Measurements from ENCODE around the gene ARHGAP40. TPM values are rescaled to one million over a fixed set of nuclear protein-coding genes. Genes with fewer than 3 reads are reported as not detected.

ARHGAP40 gene
- total RNA-seq, 2 experiments from 2014 or later, result not detected

DNA sequence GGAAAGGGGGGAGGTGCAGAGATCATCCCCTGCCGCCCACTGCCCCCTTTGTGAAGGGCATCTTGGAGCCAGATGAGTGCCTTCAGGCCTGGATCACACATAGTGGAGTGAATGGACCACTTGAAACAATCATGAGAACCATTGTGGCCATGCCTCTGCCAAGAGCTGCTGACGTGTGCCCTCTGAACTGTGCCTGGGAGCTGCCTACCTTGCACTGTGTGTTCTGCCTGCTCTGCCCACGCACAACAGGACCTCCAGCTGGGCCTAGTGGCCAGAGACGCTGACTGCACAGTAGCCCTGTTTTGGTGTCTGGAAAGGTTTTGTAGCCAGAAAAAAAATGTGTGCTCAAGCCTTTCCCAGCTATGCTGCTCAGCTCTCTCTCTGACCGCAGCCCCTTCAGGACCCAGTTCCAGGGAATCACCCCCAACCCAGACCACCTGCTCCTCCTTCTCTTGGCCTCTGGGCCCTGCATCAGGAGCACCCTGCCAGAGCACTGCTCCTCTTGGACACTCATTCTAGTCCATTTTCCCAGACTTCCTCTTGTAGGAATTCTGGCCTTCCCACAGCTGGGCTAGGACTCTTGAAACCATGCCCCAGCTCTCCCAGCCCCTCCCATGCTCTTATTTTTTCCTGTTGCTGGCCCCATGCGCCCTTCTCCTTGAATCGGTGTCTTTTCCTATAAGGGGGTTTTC, 22.2 kb upstream of the ARHGAP40 start:
- no peaks in the 10 kb centered on the region for H3K27me3 Mint-ChIP-seq (ENCODE audit: low read depth)
- peaks cover 2% of the 10 kb centered on the region for H3K36me3 Mint-ChIP-seq (ENCODE audit: low read depth)
- no peak overlapping the region for H3K4me3 Mint-ChIP-seq
- no peak overlapping the region for H3K27ac Mint-ChIP-seq
- CTCF ChIA-PET, result no interaction called here
- no peak for DNase-seq
- no peaks in the 10 kb centered on the region for H3K9me3 Mint-ChIP-seq
- no peaks in the 10 kb centered on the region for H3K4me1 Mint-ChIP-seq (ENCODE audit: low read depth)
- intact Hi-C loops (cut with micrococcal nuclease), result no loop called here

DNA sequence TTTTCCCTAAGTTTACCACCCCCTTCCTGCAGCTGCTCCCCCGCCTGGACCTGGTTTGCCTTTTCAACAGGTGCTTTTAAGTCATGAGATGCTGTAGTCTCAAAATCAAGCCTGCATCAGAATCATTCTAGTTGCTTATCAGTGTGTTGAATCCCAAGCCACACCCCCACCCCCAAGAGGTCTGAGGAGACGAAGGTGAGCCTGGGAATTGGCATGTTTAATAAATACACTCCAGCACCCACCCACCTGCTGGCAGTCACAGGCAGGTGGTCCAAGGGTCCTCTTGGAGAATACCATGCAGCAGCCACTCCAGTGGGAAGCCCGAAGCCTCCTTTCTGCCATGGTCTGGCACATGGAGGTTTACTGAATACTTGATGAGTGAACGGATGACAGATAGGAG, 21.7 kb upstream of the ARHGAP40 start:
- Mint-ChIP-seq H3K36me3 (ENCODE audit: low read depth) (no peaks in the 10 kb centered on the region), H3K4me1 (ENCODE audit: low read depth) (no peaks in the 10 kb centered on the region), H3K9me3 (no peaks in the 10 kb centered on the region), H3K27ac (no peak overlapping the region), H3K4me3 (no peak overlapping the region), H3K27me3 (ENCODE audit: low read depth) (no peaks in the 10 kb centered on the region)
- intact Hi-C loops (cut with micrococcal nuclease), result no loop called here
- CTCF ChIA-PET, result no interaction called here
- DNase-seq, result no peak

- Mint-ChIP-seq H3K36me3 (ENCODE audit: low read depth) (no peaks in the 10 kb centered on the region), H3K27me3 (ENCODE audit: low read depth) (no peaks in the 10 kb centered on the region), H3K4me1 (ENCODE audit: low read depth) (no peaks in the 10 kb centered on the region), H3K9me3 (no peaks in the 10 kb centered on the region), H3K4me3 (no peak within 1 kb of the TSS), H3K27ac (no peak within 1 kb of the TSS)
- intact Hi-C loops (cut with micrococcal nuclease), result no loop called here
- DNase-seq, result no peak
- CTCF ChIA-PET, result interaction anchor here (1.1 kb wide), 1 partner anchor 18 kb away, joined by 3 read pairs; no protein-coding TSS in a partner anchor
Measured at GRCh38 chr20:38581013-38581412, 20.6 kb upstream of the ARHGAP40 start, which contains the start of gene ADIG. ADIG (plus strand) TSS chr20:38581197; CDS start chr20:38581251, 54 bp downstream.

DNA sequence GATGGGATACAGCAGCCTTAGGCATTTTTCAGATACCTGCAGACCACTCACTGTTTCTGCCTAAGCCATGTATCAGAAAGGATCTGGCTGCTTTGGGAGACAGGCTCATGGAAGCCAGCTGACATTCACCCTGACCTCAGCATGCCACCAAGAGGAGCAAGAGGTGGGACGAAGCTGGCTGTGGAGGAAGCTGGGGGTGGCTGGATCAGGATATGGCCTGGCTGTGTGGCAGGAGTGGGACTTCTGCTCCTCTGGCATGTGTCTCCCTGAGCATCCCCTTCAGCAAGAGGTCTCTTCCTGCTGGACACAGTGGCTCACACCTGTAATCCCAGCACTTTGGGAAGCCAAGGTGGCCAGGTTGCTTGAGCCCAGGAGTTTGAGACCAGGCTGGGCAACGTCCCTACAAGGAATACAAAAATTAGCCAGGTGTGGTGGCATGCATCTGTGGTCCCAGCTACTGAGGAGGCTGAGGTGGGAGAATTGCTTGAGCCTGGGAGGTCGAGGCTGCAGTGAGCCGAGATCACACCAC, 19.7 kb upstream of the ARHGAP40 start:
- intact Hi-C loops (cut with micrococcal nuclease), result no loop called here
- H3K4me1 Mint-ChIP-seq (ENCODE audit: low read depth), result no peaks in the 10 kb centered on the region
- no peaks in the 10 kb centered on the region for H3K9me3 Mint-ChIP-seq
- no peak overlapping the region for H3K4me3 Mint-ChIP-seq
- DNase-seq, result no peak
- H3K36me3 Mint-ChIP-seq (ENCODE audit: low read depth), result no peaks in the 10 kb centered on the region
- no peak overlapping the region for H3K27ac Mint-ChIP-seq
- CTCF ChIA-PET, result interaction anchor here (1.1 kb wide), 1 partner anchor 18 kb away, joined by 3 read pairs; no protein-coding TSS in a partner anchor
- no peaks in the 10 kb centered on the region for H3K27me3 Mint-ChIP-seq (ENCODE audit: low read depth)

- intact Hi-C loops (cut with micrococcal nuclease), result no loop called here
Measured at GRCh38 chr20:38583306-38583705, 18.3 kb upstream of the ARHGAP40 start.

DNA sequence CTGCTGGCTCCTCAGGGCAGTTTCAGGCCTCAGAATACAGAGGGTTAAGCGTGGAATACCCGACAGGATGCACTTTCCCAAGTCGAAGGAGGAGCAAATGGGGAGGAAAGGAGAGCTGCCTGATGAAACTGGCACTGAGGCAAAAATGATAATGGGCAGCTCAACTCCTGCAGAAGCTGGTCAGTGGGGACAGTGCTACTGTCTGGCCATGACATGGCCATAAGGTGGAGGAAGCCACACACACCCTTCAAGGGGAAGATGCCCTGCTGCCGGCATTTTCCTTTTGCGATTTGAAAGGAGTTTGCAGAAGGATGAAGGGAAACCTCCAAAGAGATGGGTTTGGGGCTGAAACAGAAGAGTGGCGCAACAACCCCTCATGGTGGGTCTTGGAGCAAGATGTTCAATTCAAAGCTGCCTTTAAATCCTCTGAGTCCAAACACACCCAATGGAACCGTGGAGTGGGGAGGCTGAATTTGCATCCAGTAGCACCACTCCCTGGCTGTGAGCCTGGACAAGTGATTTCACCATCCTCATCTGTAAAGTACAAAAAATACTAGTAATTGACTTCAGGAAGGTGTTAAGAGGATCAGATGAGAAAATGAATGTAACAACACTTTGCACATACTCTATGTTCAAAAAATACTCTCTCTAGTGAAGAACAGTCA, 17.4 kb upstream of the ARHGAP40 start:
- Mint-ChIP-seq H3K36me3 (ENCODE audit: low read depth) (no peaks in the 10 kb centered on the region), H3K4me1 (ENCODE audit: low read depth) (no peaks in the 10 kb centered on the region), H3K27ac (no peak overlapping the region), H3K4me3 (no peak overlapping the region), H3K9me3 (no peaks in the 10 kb centered on the region), H3K27me3 (ENCODE audit: low read depth) (no peaks in the 10 kb centered on the region)
- CTCF ChIA-PET, result no interaction called here
- no peak for DNase-seq
- intact Hi-C loops (cut with micrococcal nuclease), result no loop called here

More at GRCh38 chr20:38583306-38583705, 18.3 kb upstream of the ARHGAP40 start:
- Mint-ChIP-seq H3K36me3 (ENCODE audit: low read depth) (no peaks in the 10 kb centered on the region), H3K27ac (no peak overlapping the region), H3K9me3 (no peaks in the 10 kb centered on the region), H3K27me3 (ENCODE audit: low read depth) (no peaks in the 10 kb centered on the region), H3K4me1 (ENCODE audit: low read depth) (no peaks in the 10 kb centered on the region), H3K4me3 (no peak overlapping the region)
- no peak for DNase-seq
- CTCF ChIA-PET, result interaction anchor here (0.6 kb wide), 1 partner anchor 21 kb away, joined by 3 read pairs; no protein-coding TSS in a partner anchor

DNA sequence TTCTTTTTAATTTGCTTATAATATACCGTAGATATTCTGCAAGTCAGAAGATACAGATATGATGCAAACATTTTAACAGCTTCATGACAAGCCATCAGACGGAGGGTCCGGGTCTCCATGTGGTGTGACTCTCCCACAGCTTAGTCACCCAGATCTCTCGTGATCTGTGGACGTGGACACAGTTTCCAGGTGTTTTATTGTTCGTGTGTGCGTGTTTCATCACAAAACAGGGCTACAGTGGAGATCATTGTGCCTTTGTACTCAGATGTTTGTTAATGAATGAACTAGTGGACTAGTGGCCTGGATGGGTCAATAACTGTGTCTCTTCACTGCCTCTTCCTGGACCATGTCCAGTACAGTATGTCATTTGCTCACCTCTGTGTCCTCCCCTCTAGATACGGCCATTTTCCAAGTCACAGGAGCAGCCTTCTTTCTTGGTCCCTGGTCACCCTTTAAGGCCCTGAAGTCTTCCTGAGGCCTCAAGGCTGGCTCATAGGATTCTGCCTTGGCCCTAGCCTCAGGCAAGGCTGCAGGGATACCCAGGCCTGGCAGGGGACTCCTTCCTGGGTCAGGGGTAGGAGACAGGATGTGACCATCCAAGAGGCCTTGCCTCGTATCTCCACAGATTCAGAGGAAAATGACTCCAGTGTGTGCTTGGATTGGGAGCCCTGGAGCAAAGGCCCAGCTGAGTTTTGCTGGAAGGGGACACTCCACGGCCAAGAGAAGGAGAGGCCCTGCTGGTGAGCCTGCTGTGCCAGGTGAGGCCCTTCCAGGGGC, 16.0 kb upstream of the ARHGAP40 start:
- no peaks in the 10 kb centered on the region for H3K9me3 Mint-ChIP-seq
- no peaks in the 10 kb centered on the region for H3K27me3 Mint-ChIP-seq (ENCODE audit: low read depth)
- CTCF ChIA-PET, result no interaction called here
- H3K4me1 Mint-ChIP-seq (ENCODE audit: low read depth), result no peaks in the 10 kb centered on the region
- H3K36me3 Mint-ChIP-seq (ENCODE audit: low read depth), result no peaks in the 10 kb centered on the region
- no peak overlapping the region for H3K27ac Mint-ChIP-seq
- intact Hi-C loops (cut with micrococcal nuclease), result no loop called here
- no peak overlapping the region for H3K4me3 Mint-ChIP-seq
- no peak for DNase-seq

DNA sequence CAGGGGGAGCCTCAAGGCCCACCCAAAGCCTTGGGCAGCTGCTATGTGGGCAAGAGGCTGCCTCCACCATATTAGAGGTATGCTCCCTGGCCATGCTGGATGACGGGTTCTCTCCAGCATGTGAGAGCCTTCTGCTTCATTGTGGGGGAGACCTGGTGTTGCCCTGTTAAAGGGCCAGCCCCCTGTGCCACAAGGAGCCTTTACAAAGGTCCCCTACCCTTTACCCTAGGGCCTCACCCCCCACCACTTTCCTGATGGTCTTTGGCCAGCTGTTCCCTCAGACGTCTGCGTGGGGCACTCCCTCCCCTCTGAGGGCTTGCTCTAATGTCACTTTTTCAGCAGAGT, 15.5 kb upstream of the ARHGAP40 start:
- intact Hi-C loops (cut with micrococcal nuclease), result no loop called here
- no peaks in the 10 kb centered on the region for H3K9me3 Mint-ChIP-seq
- no peaks in the 10 kb centered on the region for H3K27me3 Mint-ChIP-seq (ENCODE audit: low read depth)
- no peaks in the 10 kb centered on the region for H3K36me3 Mint-ChIP-seq (ENCODE audit: low read depth)
- H3K27ac Mint-ChIP-seq, result no peak overlapping the region
- H3K4me1 Mint-ChIP-seq (ENCODE audit: low read depth), result no peaks in the 10 kb centered on the region
- no peak overlapping the region for H3K4me3 Mint-ChIP-seq
- CTCF ChIA-PET, result no interaction called here
- no peak for DNase-seq

DNA sequence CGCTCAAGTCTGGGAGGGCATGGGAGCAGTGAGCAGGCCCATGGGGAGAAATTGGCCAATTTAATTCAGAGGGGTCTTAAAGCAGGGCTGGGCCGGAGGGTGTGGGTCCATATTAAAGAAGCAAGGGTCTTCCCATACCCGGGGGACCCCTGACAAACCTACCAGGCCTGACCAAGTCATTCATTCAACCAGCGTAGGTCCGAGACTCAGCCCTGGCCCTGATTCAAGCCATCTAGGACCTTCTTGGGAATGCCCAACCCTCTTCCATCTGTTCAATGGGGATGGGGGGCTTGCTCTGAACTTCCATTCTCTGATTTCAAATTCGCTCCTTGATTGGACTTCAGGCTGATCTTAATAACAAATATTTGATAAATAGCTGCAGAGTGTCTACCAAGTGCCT, 13.3 kb upstream of the ARHGAP40 start:
- Mint-ChIP-seq H3K27ac (no peak overlapping the region), H3K36me3 (ENCODE audit: low read depth) (no peaks in the 10 kb centered on the region), H3K9me3 (no peaks in the 10 kb centered on the region), H3K4me1 (ENCODE audit: low read depth) (no peaks in the 10 kb centered on the region), H3K4me3 (no peak overlapping the region), H3K27me3 (ENCODE audit: low read depth) (no peaks in the 10 kb centered on the region)
- intact Hi-C loops (cut with micrococcal nuclease), result no loop called here
- DNase-seq, result no peak
- CTCF ChIA-PET, result interaction anchor here (0.7 kb wide), 1 partner anchor 95 kb away, joined by 4 read pairs; no protein-coding TSS in a partner anchor

- no peak overlapping the region for H3K27ac Mint-ChIP-seq
- intact Hi-C loops (cut with micrococcal nuclease), result no loop called here
- H3K4me3 Mint-ChIP-seq, result no peak overlapping the region
- DNase-seq, result no peak
- no peaks in the 10 kb centered on the region for H3K9me3 Mint-ChIP-seq
- CTCF ChIA-PET, result no interaction called here
- H3K27me3 Mint-ChIP-seq (ENCODE audit: low read depth), result no peaks in the 10 kb centered on the region
- no peaks in the 10 kb centered on the region for H3K4me1 Mint-ChIP-seq (ENCODE audit: low read depth)
- H3K36me3 Mint-ChIP-seq (ENCODE audit: low read depth), result no peaks in the 10 kb centered on the region
Measured at GRCh38 chr20:38589351-38589750, 12.3 kb upstream of the ARHGAP40 start.

- H3K27me3 Mint-ChIP-seq (ENCODE audit: low read depth), result no peaks in the 10 kb centered on the region
- no peaks in the 10 kb centered on the region for H3K9me3 Mint-ChIP-seq
- H3K27ac Mint-ChIP-seq, result no peak overlapping the region
- no peaks in the 10 kb centered on the region for H3K36me3 Mint-ChIP-seq (ENCODE audit: low read depth)
- DNase-seq, result no peak
- H3K4me3 Mint-ChIP-seq, result no peak overlapping the region
- no peaks in the 10 kb centered on the region for H3K4me1 Mint-ChIP-seq (ENCODE audit: low read depth)
- intact Hi-C loops (cut with micrococcal nuclease), result no loop called here
- CTCF ChIA-PET, result no interaction called here
Measured at GRCh38 chr20:38589967-38590675, 11.5 kb upstream of the ARHGAP40 start.

All from activated naive CD4-positive, alpha-beta T cell treated with anti-CD3 and anti-CD28 coated beads for 36 hours (primary cell).